GM18498 (cell line): ENCODE data around the gene KIF24.
"Not testable (repeated sequence)": the region's sequence is repeated elsewhere in the genome, so short reads cannot be mapped to it uniquely, and the experiment has no call there.

ENCODE experiments used
- ATAC-seq: cut with Tn5 transposase; IDR thresholded peaks from one replicate; pipeline ENCODE4 v1.9.1; 2021; ENCODE audit warnings: mild to moderate bottlenecking, moderate library complexity; ENCODE audit not compliant: unreplicated experiment

Gene KIF24

DNA sequence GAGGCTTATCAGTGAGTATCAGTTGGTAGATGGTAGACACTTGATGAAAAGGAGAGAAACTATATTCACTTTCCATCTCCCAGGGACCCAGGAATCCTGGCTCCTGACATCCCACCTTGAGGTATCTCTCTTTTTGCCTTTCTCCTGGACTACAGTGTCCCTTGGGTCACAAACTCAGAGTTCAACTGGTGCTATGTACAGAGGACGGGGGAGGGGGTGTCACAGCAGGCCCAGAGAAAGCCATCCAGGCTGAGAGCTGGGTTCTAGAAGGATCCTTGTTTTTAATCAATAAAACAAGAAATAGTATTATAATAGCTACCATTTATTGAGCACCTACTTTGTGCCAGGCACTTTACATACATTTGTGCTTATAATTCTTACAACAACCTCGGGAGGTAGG lies 37.3 kb upstream of the KIF24 start:
- no peak for ATAC-seq

DNA sequence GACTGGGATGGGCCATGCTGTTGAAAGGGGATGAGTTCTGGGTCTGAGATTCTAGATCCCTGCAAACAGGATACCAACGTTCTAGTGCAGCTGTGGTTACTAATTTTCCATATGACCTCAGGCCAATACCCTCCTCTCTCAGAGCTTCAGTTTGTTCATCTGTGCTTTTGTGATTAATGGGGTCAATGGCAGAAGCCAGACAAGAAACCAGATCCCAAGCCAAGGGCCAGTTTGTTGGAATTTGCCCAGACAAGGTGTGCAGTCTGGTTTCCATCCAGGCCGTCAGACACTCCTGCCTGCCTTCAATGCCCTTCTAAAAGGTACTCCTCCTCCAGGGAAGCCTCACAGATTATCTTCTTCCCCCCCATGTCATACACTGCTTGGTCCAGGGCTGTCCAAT lies 36.2 kb upstream of the KIF24 start:
- ATAC-seq, result no peak

DNA sequence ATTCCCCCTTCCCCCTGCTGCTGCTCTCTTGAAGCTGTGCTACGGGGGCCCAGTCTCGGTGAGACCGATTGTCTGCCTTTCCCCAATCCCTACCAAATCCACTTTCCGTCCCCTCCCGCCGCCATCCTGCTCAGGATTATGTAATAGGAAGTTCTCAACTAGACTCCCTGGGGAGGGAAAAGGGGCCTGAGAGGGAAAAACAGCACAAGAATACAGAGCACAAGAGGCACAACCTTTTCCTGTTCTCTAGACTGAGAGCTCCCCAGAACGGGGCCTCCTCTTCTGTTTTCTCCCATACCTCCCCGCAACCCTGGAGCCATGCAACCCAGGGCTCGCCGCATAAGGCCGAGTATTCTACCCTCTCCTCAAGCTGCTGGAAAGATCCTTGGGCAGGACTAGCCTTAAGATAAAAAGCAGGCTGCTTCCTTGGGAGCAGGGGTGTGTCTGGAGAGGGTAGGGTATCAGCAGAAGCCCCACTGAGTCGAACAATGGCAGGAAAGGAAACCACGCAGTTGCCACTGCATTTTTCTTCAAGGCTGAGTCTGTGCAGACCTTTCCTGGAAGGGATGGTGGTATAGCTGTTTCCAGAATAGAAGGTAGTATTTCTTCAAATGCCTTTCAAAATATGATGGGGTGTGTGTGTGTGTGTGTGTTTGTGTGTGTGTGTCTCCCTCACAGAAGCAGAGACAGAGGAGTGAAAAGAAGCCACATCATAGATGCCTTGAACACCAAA lies 34.7 kb upstream of the KIF24 start:
- no peak for ATAC-seq

DNA sequence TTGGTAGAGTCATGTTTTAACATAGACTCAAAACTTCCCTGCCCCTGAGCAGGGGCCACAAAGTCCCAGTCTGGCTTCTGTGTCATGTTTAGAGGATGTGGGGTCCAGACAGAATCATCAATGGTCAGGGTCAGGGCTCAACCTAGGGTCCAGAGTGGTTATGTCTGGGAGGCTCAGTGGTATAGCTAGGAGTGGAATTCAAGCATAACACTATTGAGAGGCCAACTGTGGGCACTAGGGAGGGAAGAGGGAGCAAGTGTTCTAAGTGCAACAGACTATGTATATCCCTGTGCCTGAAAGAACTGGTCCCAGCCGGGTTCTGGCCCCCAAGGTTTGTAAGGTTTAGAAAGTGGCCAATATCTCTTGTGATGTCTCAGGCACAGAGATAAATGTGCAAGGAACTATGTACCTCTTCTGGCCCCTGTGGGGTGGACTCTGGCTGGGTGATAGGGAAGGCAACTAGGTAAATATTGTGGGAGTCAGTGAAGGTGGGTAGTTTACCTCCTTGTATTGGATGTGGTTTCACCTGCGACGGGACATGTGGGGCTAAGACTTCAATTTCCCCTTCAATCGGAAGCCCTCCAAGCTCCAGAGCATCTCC lies 33.6 kb upstream of the KIF24 start:
- no peak for ATAC-seq

DNA sequence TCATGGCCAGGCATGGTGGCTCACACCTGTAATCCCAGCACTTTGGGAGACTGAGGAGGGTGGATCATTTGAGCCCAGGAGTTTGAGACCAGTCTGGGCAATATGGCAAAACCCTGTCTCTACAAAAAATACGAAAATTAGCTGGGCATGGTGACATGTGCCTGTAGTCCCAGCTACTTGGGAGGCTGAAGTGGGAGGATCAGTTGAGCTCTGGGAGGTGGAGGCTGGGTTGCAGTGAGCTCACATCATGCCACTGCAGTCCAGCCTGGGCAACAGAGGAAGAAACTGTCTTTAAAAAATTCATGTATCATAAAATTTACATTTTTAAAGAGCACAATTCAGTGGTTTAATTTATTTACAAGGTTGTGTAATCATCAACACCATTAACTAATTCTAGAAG lies 23.9 kb upstream of the KIF24 start:
- not testable (repeated sequence) for ATAC-seq

DNA sequence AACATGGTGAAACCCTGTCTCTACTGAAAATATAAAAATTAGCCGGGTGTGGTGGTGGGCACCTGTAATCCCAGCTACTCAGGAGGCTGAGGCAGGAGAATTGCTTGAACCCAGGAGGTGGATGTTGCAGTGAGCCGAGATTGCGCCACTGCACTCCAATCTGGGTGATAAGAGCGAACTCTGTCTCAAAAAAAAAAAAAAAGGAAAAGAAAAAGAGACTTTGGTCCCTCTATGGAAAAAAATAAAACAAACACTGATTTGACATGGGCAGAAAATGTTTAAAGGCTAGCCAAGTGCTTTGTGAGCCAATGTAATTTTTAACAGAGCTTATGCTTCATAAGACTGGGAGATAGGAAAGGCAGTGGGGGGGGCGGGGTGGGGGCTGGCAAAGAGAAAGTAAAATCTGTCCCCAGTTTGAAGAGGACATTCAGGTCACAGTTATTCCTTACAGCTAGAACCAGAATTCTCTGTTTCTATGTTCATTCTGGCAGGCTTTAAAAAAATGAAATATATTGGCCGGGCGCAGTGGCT lies 23.1 kb upstream of the KIF24 start:
- ATAC-seq, result not testable (repeated sequence)

DNA sequence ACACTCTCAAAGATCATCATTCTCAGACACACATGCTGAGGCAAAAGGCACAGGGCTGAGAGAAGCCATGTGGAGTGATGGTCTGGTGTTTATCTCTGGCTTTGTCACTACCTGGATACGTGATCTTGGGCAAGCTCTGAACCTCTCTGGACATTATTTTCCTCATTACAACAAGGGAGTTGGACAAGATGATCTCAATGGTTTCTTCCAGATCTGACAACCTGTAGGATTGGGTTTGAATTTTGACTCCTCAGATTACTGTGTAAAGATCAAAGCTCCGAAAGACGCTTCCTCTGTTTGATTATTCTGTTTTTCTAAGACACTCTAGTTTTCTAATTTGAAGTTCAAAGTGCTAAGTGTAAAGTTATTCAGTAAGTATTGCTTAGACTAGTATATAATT lies 20.3 kb upstream of the KIF24 start:
- no peak for ATAC-seq

DNA sequence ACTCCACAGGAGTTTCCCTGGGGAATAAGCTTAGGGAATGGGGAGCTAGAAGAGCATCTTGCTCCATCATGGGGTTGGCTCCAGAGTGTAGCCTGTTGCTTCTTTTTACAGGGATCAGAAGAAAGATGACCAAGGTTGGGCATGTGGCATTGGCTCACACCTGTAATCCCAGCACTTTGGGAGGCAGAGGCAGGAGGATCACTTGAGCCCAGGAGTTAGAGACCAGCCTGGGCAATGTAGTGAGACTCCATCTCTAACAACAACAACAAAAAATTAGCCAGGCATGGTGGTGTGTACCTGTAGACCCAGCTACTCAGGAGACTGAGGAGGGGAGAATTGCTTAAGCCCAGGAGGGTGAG lies 18.7 kb upstream of the KIF24 start:
- ATAC-seq, result no peak

DNA sequence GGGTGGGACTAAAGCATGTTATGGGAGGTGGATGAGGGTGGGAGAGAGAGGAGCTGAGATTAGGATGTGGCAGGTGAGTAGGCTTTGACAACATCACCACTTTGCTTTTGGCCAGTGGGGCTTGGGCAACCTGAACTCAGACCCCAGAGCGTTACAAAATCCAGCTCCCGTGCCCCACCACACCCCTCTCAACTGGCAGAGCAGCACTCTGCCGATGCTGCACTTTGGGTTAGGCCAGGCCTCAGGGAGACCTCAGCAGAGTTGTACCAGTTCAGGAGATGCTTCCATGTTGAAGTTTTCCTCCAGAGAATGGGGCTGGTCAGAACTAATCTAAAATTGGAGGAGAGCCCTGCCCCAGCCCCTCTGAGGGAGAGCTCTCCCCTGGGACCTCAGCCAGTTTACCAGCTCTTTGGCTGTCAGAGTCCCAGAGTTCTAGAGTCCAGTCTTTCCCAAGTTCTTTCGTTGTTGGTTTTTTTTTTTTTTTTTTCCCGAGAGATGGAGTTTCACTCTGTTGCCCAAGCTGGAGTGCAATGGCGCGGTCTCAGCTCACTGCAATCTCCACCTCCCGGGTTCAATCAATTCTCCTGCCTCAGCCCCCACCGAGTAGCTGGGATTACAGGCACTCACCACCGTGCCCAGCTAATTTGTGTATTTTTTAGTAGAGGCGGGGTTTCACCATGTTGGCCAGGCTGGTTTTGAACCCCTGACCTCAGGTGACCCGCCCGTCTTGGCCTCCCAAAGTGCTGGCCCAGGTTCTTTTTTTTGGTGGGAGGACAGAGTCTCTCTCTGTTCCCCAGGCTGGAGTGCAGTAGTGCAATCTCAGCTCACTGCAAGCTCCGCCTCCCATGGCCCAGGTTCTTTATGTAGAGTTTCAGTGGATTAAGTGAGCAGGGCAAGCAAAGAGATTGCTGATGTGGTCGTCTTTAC lies 18.1 kb upstream of the KIF24 start:
- ATAC-seq, result no peak

DNA sequence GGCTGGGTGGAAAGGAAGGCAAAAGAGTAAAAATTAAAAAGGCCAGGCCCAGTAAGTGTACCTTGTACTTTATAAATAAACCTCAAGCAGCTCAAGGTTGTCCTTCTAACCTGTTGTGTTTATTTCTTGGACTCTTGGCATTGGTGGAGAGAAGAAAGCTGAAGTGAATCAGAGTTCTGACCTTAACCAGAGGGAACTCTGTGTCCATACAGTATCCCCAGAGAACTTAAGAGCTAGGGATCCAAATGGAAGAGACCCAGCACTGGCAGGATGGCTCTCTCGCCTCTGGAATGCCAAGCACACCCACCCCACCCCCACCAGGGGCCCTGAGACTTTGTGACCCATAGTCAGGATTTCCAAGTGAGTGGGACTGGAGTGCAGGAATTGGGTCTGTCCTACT lies 14.5 kb upstream of the KIF24 start:
- no peak for ATAC-seq

DNA sequence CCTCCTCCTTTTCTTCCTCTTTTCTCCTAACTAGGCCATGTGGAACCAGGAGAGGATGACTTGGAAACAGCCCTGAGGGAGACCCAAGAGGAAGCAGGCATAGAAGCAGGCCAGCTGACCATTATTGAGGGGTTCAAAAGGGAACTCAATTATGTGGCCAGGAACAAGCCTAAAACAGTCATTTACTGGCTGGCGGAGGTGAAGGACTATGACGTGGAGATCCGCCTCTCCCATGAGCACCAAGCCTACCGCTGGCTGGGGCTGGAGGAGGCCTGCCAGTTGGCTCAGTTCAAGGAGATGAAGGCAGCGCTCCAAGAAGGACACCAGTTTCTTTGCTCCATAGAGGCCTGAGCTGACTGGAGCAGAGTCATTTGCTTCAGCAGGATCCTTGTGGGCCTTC lies 14.0 kb upstream of the KIF24 start:
- ATAC-seq, result no peak

DNA sequence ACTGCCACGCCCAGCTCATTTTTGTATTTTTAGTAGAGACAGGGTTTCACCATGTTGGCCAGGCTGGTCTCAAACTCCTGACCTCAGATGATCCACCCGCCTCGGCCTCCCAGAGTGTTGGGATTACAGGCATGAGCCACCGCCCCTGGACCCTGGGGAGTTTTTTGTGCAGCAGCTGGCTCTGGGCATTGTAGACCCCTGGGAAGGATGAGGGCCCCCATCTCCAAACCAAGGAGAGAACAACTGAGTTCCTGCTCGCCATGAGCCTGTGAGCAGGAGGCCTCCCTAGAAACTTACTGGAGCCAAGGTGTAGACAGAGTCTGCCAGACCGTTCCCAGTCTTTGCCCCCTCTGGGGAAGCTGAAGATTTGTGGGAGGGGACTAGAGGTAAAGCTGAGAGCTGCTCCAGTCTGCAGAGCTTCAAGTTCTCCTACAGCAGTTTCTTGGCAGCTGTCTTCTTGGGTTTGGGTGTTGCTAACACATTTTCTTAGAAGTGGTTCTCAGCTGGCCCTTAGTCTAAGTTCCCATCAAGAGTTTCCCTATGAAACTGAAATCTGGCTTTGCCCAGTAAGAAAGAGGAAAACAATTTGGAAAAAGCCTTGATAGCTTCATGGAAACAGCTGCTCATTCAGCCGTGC lies 12.7 kb upstream of the KIF24 start:
- ATAC-seq, result no peak

DNA sequence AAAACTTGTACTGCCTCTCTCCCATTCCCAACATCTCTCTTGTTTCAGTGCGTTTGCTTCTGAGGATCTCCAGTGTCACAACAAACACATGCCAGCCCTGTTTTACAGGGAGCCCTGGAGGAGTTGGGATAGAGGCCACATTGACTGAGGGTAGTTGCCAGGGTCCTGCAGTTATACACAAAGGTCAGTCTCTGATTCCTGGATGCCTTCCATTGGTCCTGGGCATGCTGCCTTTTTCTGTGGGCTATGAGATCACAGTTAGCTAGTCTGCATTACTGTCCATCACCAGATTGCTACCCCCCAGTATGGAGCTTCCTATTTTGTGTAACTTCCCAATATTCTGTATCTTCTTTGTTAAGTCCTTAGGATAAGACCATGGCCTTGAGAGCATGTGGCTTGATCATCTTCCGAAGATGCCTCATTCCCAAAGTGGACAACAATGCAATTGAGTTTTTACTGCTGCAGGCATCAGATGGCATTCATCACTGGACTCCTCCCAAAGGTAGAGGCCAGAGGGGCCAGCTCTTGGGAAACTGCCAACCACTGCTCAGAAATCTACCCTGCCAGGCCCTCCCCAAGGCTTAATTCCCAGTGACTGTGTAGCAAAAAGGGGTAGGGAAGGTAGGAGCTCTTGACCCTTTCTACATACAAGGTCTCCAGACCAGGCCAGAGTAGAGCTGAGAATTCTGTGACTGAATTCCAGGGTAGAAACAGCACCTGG lies 9.8 kb upstream of the KIF24 start:
- ATAC-seq, result no peak

DNA sequence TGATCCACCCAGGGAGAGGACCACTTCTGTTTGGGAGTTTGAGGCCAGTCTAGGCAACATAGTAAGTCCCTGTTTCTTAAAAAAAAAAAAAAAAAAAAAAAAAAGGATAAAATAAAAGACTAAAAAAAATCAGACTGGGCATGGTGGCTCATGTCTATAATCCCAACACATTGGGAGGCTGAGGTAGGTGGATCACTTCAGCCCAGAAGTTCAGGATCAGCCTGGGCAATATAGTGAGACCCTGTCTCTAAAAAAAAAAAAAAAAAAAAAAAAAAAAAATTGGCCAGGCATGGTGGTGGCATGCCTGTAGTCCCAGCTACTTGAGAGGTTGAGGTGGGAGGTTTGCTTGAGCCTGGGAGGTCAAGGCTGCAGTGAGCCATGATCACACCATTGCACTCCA lies 9.0 kb upstream of the KIF24 start:
- not testable (repeated sequence) for ATAC-seq

DNA sequence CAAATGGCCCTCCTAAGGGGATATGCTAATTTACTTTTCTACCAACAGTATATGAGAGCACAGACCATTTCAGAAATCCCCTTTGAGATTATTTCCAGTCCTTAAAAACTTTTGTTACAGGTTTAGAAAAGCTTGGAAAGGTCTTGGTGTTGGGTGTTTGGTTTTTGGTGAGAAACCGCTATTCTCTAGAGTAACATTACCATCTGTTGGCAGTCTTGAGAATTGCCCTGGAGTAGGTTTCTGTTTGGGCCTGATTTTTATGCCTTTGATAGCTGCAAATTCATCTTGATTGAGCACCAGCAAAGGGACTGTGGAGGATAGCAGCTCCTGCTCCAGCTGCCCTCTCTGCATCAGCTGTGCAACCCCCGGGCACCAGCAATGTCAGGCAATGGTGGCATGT lies 8.3 kb upstream of the KIF24 start:
- no peak for ATAC-seq

DNA sequence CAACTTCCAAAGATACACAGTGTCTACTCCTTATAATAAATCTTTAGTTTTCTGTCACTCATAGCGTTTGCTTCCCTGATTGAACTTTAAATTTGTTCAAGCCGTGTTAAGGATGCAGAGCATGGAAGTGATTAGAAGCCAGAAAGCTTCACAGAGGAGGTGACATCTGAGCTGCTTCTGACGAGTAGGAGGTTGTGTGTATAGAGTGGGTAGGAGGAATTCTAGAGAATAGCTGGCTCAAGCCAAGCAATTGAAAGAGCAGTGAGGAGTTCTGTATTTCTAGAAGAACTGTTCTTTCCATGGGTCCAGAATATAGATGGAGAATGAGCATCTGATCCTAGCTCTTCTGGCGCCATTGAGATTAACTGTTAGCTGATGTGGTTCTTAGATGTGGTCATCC lies 6.3 kb upstream of the KIF24 start:
- ATAC-seq, result no peak

DNA sequence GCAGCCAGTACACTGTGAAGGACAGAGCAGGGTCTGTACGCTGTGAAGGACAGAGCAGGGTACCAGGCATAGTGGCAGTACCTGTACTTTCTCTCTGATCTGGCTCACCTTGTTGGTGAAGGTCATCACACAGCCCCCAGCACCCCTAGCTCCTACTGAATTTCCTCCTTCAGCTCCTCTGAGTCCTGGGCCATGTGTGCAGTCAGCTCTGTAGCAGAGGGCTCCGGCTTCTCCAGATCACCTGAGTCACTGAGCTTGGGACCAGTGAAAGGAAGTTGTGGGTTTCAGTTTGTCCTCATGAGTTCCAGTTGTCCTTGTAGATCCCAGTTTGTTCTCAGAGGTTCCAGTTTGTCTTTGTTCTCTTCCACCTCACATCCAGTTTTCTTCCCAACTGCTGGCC lies 5.8 kb upstream of the KIF24 start:
- ATAC-seq, result no peak

DNA sequence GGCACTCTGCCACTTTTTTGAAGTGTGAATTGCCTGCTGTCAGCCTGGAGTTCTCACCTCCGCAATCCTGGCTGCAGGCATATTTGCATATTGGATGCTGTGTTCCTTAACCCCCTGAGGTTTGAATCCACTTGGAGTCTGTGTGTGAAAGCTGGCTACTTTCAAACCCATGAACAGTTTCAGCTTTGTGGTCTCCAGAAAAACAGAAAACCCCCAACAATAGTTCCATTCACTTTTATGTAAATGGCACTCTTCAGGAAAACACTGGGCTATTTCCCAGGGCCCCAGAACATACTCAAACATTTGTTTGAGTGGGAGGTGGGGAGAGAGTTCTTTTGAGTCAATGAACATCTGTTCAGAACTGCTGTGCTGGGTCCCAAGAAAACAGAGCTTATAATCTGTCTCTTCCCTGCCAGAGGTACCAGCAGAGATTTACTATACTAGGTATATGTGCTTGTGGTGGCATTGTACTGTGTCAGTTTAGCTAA lies 5.3 kb upstream of the KIF24 start:
- ATAC-seq, result no peak

DNA sequence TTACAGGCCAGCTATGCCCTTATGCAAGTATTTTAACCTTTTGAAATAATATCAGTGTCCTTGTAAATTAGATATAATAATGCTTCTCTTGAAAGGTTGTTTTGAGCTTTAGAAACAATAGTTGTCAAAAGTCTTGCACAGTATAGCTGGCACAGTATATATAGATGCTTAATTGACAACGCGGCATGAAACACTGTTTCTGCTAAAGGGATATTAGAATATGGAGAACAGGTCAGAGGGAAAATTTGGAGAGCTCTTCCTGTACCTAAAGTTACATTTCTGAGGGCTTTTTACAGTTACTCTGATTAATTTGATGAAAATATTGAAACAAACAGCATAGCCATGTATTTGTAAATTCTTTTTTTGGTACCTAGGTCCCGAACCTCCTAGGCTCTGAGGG lies 4.8 kb upstream of the KIF24 start:
- no peak for ATAC-seq
